Measurements from ENCODE around the gene LAMB3.

The LAMB3 gene

GRCh38 chr1:209630383-209631225 lies 21.6 kb downstream of the LAMB3 start:
- no peak for FAIRE-seq

DNA sequence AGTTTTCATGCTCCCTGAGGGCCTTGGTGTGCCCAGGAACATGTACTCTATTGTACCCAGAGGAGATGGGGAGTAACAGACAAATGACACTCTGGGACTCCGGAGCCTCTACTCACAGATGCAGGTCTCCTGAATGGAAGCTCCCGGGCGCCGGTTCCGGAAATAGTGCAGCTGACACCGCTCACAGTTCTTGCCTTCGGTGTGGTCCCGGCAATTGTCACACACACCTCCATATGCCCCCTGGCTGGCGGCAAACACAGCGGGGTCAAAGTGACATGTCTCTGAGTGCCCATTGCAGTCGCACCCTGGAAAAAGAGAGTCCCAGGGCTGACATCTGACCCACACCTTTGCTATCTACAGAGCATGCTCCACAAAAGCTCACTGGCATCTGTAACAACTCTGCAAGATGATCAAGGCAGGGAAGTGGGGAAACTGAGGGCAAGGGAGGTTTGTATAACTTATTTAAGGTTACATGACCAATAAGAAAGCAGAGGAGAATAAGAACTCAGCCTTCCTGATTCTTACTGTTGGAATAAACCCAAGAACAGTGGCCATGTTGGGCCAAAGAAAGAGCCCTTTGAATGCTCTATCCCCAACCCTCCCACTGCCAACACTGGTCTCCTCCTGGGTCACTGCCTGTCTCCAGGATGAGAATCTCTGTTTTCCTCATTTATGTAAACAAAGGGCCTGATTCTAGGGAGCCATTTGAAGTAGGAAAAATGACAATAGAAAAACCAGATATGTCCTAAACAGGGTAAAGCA lies 22.4 kb downstream of the LAMB3 start:
- FAIRE-seq: no peak

GRCh38 chr1:209628618-209629299 lies 23.5 kb downstream of the LAMB3 start:
- FAIRE-seq: no peak

DNA sequence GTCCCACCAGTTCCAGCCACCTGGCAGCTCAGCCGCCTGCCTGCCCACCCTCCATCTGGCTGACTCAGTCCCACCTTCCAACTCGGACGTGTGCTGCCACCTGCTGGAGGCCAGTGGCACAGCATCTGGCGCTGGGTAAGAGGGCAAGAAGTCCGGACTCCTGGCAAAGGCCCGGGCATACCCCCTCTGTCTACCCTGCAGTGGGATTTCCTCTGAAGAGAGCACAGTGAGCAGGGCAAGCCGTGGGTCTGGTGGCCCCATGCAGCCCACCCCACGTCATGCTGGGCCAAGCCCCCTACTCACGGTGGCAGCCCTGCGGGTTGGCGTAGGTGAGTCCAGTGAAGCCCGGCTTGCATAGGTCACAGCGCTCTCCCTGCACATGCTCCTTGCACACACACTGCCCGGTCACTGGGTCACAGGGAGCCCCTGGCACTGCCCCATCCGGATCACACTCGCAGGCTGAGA lies 24.5 kb downstream of the LAMB3 start:
- no peak for FAIRE-seq

DNA sequence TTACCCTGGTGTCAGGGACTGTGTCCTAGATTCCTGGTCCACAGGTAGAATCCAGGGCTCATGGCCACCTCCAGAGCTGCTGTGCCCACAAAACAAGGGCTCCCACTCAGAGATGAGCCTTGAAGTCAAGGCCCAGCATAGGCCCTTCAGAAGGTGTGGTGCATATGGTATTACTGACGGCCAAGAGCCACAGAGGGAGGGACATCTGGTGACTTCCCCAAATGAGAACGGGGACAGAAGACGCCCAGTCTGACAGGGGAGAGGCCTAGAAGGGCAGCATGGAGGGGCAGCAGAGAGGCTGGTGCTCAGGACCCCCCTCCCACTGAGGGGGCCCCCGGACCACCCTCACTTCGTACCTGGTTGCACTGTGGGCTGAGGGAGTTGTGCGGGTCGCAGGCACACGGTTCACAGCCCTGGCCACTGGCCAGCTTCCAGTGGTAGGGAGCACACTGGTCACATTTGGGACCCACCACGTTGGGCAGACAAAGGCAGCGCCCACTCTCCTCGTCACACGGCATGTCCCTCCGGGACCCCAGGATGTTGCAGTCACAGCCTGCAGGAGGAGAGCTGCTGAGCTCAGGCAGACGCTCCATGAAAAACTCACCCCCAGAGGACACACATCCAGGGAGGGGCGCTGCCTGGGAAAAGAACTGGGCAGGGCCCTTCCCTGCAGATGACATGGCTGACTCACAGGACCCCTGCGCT lies 25.0 kb downstream of the LAMB3 start:
- no peak for FAIRE-seq

- FAIRE-seq: no peak
Observed at GRCh38 chr1:209626346-209627026, 25.7 kb downstream of the LAMB3 start.

GRCh38 chr1:209625791-209626285 lies 26.4 kb downstream of the LAMB3 start:
- no peak for FAIRE-seq

GRCh38 chr1:209624558-209625549 lies 27.4 kb downstream of the LAMB3 start:
- FAIRE-seq: no peak

DNA sequence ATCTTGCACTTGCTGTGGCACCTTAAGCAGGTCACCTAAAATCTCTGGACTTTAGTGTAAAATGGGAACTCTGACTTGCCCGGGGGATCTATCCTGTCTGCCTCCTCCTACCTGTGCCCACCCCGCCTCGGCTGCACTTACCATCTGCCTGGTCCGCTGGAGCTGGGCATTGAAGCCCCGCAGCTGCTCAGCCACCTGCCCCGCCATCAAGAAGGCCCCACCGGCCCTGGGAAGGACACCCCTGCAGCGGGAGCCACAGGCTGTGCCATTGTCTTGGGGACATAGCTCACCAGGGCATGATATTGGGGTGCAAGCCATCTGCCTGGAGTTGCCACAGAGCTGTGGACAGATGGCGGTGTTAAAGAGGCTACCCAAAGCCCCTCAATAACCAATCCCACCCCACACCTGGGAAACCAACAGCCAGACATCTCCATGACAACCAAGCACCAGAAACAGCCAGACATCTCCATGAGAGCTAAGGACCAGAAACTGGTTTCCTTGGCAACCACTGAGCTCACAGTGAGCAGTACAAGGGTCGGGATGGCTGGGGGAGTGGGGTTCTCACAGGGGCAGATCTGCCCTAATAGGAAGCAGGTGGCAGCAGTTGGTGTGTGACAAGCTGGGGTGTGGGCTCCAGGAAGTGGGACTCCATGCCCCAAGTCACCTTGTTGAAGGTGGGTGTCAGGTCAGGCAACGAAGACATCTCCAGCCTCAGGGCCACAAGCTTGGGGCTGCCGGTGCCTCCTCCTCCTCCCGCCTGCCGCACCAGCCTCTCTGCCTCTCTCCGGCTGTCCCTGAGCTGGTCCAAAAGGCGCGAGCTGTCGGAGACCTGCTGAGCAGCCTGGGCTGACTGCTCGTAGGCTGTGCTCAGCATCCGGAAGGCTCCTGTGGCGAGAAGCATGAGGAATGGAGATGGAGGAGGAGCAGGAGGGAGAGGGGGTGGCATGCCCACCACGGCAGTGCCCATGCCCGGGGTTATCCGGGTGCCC lies 29.1 kb downstream of the LAMB3 start:
- FAIRE-seq: no peak

GRCh38 chr1:209621741-209622655 lies 30.2 kb downstream of the LAMB3 start:
- FAIRE-seq: no peak

DNA sequence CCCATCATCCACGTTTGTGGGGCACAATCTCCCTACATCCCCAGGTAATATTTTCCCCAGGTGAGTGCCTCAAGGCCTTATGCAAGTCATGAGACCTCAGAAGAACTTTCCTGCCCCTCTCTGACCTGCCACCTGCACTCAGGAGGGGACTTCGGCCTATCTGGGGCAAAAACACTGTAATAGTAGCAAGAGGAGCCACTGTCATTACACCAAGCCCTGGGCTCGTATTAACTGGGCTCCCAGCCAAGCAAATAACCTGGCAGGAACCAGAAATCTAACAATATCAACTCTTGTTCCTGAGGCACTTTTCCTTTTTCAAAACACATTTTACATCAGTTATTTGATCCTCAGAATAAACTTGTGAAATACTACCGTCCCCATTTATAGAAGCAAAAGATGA lies 30.9 kb downstream of the LAMB3 start:
- no peak for FAIRE-seq

DNA sequence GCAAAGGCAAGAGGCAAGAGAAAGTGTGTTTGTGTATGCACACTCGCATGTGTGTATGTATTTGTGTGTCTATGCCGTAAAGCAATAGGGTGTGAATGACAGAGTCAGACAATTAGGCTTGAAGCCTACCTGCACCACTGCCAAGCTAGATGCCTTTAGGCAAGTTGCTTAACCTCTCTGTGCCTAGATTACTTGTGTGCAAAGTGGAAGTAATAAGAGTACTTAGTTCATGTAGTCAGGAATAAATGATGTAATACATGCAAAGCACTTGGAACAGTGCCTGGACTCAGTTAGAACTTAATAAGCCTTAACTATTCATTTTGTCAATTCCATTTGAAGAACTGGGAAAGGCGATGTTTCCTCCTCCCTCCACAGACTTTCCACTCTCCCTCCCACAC lies 31.7 kb downstream of the LAMB3 start:
- FAIRE-seq: no peak

DNA sequence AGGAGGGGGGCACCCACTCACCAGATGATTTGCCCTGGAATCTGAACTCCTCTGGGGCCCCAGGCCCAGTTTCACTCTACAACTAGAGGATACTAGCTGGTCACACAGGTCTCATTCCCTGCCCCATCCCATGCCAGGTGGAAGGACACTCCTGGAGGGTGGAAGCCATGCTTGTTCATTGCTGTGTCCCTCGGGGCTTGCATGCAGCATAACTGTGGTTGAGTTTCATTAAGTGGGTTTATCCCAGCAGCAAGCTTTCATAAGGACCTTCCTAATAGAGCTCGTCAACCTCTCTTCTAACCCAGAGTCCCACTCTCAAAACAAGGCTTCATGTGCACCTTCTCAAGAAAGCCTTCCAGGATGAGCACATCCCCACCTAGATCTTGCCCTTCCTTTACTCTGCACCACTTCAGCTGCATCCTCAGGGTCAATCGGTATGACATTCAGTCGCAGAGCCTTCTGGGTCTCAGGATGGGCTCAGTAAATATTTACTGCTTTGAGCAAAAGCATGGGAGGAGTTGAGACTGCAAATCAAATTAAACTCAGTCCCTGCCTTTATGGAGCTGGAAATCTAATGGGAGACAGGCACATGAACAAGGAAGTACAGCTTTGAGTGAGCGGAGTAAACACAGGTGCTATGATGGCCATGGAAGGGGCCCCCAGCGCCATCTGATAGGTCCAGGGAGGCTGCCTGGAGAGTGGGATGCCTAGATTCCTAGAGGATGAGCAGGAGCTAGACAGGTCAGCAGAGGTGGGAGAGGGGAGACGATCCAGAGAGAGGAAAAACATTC lies 32.3 kb downstream of the LAMB3 start:
- no peak for FAIRE-seq

GRCh38 chr1:209618756-209619420 lies 33.3 kb downstream of the LAMB3 start:
- no peak for FAIRE-seq

DNA sequence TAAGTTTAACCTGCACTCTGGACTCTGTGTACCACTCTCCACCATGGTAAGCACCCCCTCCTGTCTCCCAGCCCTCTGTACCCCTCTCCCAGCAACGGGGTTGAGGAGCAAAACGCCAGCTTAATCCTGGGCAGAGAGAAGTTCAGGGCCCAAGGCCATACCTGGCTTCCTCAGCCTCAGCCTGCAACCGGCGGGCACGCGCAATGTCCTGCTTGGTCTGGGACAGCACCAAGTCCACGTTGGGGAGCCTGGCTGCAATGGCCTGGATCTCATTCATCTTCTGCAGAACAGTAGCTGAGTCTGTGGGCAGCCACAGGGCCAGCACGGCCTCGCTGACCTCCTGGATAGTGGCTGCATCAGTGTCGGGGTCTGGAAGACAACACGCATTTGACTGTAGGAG lies 33.9 kb downstream of the LAMB3 start:
- no peak for FAIRE-seq

- no peak for FAIRE-seq
Observed at GRCh38 chr1:209617755-209618154, 34.5 kb downstream of the LAMB3 start.
